Subcutaneous adipose tissue (tissue), 4 donors: Measurements from ENCODE around the gene OOSP1. TPM values are rescaled to one million over a fixed set of nuclear protein-coding genes. Genes with fewer than 3 reads are reported as not detected.

Source experiments
- CTCF ChIP-seq: fragments of 450-650 bp; IDR thresholded peaks from one replicate; pipeline ENCODE4 v1.5.1; 2016; ENCODE audit warnings: low read depth, mild to moderate bottlenecking, control low read depth, antibody characterized with exemption, moderate library complexity
- total RNA-seq, 4 donors: library from RNA; depleted of rRNA; stranded (reverse); fragments of >200 nt; gene quantifications; one replicate each; pipeline ENCODE4 v1.1.0, GENCODE V29; 2016

OOSP1 gene
- total RNA-seq, 4 donors from 2014 or later: not detected

DNA sequence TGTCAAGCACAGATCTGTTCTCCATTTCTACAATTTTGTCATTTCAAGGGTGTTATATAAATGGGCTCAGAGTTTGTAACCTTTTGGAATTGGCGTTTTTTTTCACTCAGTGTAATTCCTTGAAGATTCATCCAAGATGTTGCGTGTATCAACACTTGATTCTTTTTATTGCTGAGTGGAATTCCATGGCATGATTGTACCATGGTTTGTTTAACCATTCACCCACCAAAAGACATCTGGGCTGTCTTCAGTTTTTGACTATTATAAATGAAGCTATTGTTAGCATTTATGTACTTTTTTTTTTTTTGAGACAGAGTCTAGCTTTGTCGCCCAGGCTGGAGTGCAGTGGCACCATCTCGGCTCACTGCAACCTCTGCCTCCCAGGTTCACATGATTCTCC lies 2.9 kb downstream of the OOSP1 start:
- no peak for TF ChIP-seq CTCF

DNA sequence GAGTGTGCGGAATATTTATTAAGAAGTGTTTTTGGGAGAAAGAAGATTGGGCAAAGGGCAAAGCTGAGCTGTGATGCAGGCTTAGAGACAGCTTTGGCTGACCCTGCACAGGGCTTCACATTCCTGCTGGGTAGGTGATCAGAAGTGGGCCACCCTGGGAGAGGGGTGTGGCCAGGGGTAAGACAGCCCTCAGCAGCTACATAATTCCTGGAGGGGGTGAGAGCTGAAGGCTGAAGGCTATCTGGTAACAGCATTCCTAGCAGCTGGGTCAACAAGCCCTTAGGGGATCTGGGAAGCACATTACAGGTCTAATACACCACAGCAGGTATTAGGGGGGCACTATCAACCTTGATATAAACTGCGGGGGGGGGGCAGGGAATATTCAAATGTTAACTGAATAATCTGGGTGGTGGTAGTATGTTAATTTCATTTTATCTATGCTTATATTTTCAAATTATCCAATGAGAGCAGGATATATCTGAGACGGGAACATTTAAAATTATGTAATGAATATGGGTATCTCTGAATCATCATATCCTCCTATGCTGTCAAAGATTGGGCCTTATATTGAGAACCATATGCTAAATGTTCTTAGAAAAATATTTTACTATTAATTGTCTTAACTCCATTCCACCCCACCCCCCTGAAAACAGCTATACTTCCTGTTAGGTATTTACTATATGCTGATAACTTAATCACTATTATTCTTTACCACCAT lies 5.9 kb downstream of the OOSP1 start:
- TF ChIP-seq CTCF: no peak

GRCh38 chr11:59944720-59945119 lies 6.5 kb downstream of the OOSP1 start:
- no peak for TF ChIP-seq CTCF

DNA sequence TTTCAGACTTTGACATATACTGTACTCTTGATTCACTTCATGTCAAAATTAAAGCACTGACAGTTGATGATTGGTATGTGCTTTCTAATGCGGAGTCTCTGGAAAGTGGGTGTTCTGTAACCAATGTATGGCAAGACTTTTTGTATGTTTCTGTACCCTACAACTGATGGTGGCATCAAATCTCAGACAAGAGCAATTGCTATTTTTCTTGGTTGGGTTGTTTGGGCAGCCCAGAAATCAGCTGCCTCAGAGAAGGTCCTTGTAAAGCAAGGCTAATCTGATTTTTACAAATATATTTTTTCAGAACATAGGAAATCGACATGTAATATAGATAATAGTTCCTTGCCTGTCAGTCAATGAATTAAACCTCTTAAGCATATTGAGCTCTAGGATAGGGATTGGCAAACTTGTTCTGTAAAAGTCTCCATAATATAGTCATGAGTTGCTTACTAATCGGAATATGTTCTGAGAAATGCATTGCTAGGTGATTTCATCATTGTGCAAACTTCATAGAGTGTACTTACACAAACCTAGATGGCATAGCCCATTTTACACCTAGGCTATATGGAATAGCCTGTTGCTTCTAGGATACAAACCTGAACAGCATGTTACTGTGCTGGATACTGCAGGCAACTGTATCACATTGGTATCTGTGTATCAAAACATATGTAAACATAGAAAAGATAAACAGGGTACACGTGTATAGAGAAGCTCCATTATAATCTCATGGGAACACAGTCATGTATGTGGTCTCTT lies 15.4 kb downstream of the OOSP1 start:
- no peak for TF ChIP-seq CTCF

DNA sequence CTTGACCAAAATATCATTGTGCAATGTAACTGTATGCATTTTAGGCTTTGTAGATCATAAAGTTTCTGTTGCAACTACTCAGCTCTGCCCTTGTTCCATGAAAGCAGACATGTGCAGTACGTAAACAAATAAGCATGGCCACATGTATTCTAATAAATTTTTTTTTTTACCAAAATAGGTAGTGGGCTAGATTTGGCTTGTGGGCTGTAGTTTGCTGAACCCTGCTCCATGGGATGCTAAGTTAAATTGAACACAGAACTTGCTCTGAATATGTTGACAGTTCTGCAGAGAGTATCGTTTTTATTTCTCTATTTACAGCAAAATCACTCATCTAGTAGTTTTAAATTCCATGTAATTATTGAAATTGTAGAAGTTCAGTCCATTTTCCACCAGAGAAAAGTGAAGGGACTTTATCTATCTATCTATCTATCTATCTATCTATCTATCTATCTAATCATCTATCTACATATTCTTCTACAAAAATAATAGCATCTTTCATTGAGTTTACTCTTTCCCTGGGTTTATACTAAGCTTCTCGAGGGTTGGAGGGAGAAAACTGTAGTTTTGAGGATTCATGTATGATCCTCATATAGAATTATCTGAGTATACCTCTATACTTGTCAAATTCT lies 16.1 kb downstream of the OOSP1 start:
- no peak for TF ChIP-seq CTCF

GRCh38 chr11:59957094-59957493 lies 18.9 kb downstream of the OOSP1 start:
- no peak for TF ChIP-seq CTCF

- no peak for TF ChIP-seq CTCF
Measured at GRCh38 chr11:59960502-59961381, 22.5 kb downstream of the OOSP1 start.
